Superior temporal gyrus (tissue), 1 donor: ENCODE measurements around the gene PCDHGB5.
A peak's percentile ranks its signal among the peaks of the same experiment; 100 is the strongest.
"Not testable (repeated sequence)": the region's sequence is repeated elsewhere in the genome, so short reads cannot be mapped to it uniquely, and the experiment has no call there.

Source experiments
- DNase-seq: peaks from one replicate; pipeline ENCODE4 v3.0.0-alpha.2; 2016; ENCODE audit errors: extremely low spot score

PCDHGB5 gene

GRCh38 chr5:141375444-141376155, 22.1 kb upstream of the PCDHGB5 start:
- DNase-seq = not testable (repeated sequence)

- DNase-seq = no peak
These were observed 15.1 kb upstream of the PCDHGB5 start, which contains the start of gene PCDHGA7 for GRCh38 chr5:141382469-141383294. Gene PCDHGA7, plus strand, starts transcription at chr5:141382742. Its CDS starts 158 bp downstream, at chr5:141382900.

- no peak for DNase-seq
These were observed 14.4 kb upstream of the PCDHGB5 start for GRCh38 chr5:141383345-141383744.

- no peak for DNase-seq
These were observed 13.1 kb upstream of the PCDHGB5 start for GRCh38 chr5:141384471-141385267.

GRCh38 chr5:141387557-141388311, 10.0 kb upstream of the PCDHGB5 start, which contains the start of gene PCDHGB4:
Gene PCDHGB4, plus strand, starts transcription at chr5:141387698. Its CDS starts 187 bp downstream, at chr5:141387885.
- not testable (repeated sequence) for DNase-seq

GRCh38 chr5:141388661-141389060, 9.1 kb upstream of the PCDHGB5 start:
- DNase-seq = no peak

GRCh38 chr5:141389153-141390042, 8.3 kb upstream of the PCDHGB5 start:
- no peak for DNase-seq

GRCh38 chr5:141392429-141393198, 5.1 kb upstream of the PCDHGB5 start, which contains the start of gene PCDHGA8:
Gene PCDHGA8, plus strand, starts transcription at chr5:141392633. Its CDS starts 181 bp downstream, at chr5:141392814.
- DNase-seq = no peak

GRCh38 chr5:141393267-141393666, 4.5 kb upstream of the PCDHGB5 start:
- DNase-seq = no peak

GRCh38 chr5:141394401-141395187, 3.2 kb upstream of the PCDHGB5 start:
- DNase-seq = not testable (repeated sequence)

- DNase-seq = no peak
These were observed 861 bp downstream of the PCDHGB5 start for GRCh38 chr5:141398608-141399007.

- DNase-seq = no peak
These were observed 2.0 kb downstream of the PCDHGB5 start for GRCh38 chr5:141399555-141400258.

- peak; percentile 55 for DNase-seq
These were observed 5.0 kb downstream of the PCDHGB5 start, which contains the start of gene PCDHGA9 for GRCh38 chr5:141402553-141403243. Gene PCDHGA9, plus strand, starts transcription at chr5:141402778. Its CDS starts 175 bp downstream, at chr5:141402953.

- DNase-seq = no peak
These were observed 5.6 kb downstream of the PCDHGB5 start for GRCh38 chr5:141403387-141403786.

GRCh38 chr5:141407790-141408505, 10.2 kb downstream of the PCDHGB5 start, which contains the start of gene PCDHGB6:
Gene PCDHGB6, plus strand, starts transcription at chr5:141408021. Its CDS starts 182 bp downstream, at chr5:141408203.
- DNase-seq = not testable (repeated sequence)
